Spinal cord (tissue), 10 donors: ENCODE data around the gene EOMES. TPM values are rescaled to one million over a fixed set of nuclear protein-coding genes. Genes with fewer than 3 reads are reported as not detected.
"Not testable (repeated sequence)": the region's sequence is repeated elsewhere in the genome, so short reads cannot be mapped to it uniquely, and the experiment has no call there.

Source experiments
- DNase-seq, 6 donors: peaks; one replicate each; pipeline versions ENCODE4 v3.0.0 to v3.0.0-alpha.2; 2013 to 2015; ENCODE audit warnings: low spot score in 6 of 6, low read depth in 4 of 6
- H3K27ac ChIP-seq: one replicate; pipeline ENCODE4 v1.5.1; 2013; ENCODE audit warnings: low read depth, low read length, control low read depth
- H3K27me3 ChIP-seq: one replicate; pipeline ENCODE4 v1.6.1; 2013; ENCODE audit warnings: low read length; ENCODE audit not compliant: control insufficient read depth, insufficient read depth
- H3K36me3 ChIP-seq: one replicate; pipeline ENCODE4 v1.6.1; 2013; ENCODE audit warnings: low read length; ENCODE audit not compliant: control insufficient read depth, insufficient read depth
- H3K4me1 ChIP-seq: one replicate; pipeline ENCODE4 v1.6.1; 2013; ENCODE audit warnings: low read length; ENCODE audit not compliant: control insufficient read depth, insufficient read depth
- H3K4me3 ChIP-seq: one replicate; pipeline ENCODE4 v1.5.1; 2013; ENCODE audit warnings: low read depth, low read length, control low read depth
- H3K9me3 ChIP-seq: one replicate; pipeline ENCODE4 v1.6.1; 2013; ENCODE audit warnings: low read length; ENCODE audit not compliant: control insufficient read depth, insufficient read depth
- WGBS: methylation state at CpG from one replicate; pipeline ENCODE4 v1.1.5; 2013; ENCODE audit warnings: missing lambda C conversion rate; ENCODE audit not compliant: insufficient coverage; 5-methylcytosine and 5-hydroxymethylcytosine counted together
- long read RNA-seq, 4 donors: transcript quantifications; one replicate each; lab custom pipeline, GENCODE V29; 2026
- polyA plus RNA-seq, 2 donors: library from polyadenylated mRNA; unstranded; fragments of 120-200 nt; gene quantifications; one replicate each; pipeline ENCODE4 v1.2.1, GENCODE V29; 2013; ENCODE audit not compliant: insufficient read length in 2 of 2
- total RNA-seq, 2 donors: library from RNA; depleted of rRNA in 1 of 2; stranded (reverse); fragments of 120-200 nt in 1 of 2; fragments of >200 nt in 1 of 2; gene quantifications; one replicate each; pipeline versions ENCODE4 v1.2.3 to v1.2.4, GENCODE V29; 2013 to 2014
- donor health status: healthy.

The EOMES gene
- total RNA-seq = 1 to 10 TPM in 1 of 2 donors, under 1 TPM in 1; 0.20 to 1.3 TPM
- under 1 TPM in 1 of 2 donors, not detected in 1; 0.13 TPM for polyA plus RNA-seq
- long read RNA-seq, donor 1 = 0 reads
- long read RNA-seq, donor 2 = 0 reads
- long read RNA-seq, donor 3 = 0 reads
- long read RNA-seq, donor 4 = 0 reads

DNA sequence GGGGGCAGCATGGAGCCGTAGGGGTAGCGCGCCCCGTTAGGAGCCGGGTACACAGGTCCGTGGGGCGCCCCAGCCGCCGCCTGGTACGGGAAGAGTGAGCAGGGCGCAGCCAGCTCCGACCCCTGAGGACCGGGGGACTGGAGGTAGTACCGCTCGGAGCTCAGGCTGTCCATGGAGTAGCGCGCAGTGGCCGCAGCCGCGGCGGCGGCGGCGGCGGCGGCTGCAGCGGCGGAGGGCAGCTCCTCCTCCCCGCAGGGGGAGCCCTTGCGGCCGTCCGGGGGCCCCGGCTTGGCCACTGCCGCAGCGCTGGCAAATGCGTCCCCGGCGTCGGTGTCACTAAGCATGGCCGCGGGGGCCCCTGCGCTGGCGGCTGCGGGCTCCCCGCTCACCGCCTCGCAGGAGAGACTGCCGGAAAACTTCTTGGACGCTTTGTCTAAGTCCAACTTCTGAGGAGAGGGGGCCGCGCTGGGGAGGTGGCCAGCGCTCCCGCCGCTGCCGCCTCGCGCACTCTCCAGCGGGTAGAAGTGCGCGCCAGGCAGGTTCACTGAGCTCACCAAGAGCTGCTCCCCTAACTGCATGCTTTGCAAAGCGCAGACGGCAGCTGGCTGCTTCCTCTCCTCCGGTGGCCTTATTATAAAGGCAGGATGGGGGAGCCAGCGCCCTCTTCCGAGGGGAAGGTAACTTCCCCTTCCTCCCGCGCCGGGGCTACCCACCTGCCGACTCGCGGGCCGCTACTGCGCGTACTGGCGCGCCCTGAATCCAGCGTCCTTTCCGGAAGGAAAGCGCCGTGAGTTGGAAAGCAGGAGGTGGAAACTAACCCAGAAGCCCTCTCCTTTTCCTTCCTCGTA is at the start of gene EOMES:
EOMES (minus strand) TSS at position 607 of the 848 bp plus-strand sequence; CDS start at position 578, 29 bp downstream.
- Histone ChIP-seq H3K4me1 (peaks cover 31% of the 10 kb centered on the region), H3K4me3 (no peak within 1 kb of the TSS), H3K27ac (no peak within 1 kb of the TSS), H3K36me3 (no peaks in the 10 kb centered on the region), H3K9me3 (no peaks in the 10 kb centered on the region), H3K27me3 (peaks cover 96% of the 10 kb centered on the region)
- DNase-seq = peak in 2 of 6 donors; percentile 63 to 77
- WGBS = under 1% methylated on average over 80 of the region's 81 CpGs

DNA sequence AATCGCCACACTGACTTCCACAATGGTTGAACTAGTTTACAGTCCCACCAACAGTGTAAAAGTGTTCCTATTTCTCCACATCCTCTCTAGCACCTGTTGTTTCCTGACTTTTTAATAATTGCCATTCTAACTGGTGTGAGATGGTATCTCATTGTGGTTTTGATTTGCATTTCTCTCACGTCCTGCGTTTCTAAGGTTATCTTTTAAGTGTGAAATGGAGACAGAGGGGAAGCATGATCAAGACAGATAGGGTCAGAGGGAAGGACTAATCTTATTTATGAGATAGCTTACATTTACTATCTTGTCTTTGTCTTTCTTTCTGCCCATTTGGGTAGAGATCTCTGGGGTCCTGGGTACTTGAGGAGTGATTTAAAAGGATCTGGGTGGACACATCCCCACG is 48.3 kb upstream of the EOMES start:
- WGBS = no CpG with 5 or more reads among the region's 4 CpGs
- not testable (repeated sequence) for H3K9me3 ChIP-seq, H3K27ac ChIP-seq, DNase-seq, H3K4me3 ChIP-seq, H3K36me3 ChIP-seq, H3K4me1 ChIP-seq, H3K27me3 ChIP-seq

DNA sequence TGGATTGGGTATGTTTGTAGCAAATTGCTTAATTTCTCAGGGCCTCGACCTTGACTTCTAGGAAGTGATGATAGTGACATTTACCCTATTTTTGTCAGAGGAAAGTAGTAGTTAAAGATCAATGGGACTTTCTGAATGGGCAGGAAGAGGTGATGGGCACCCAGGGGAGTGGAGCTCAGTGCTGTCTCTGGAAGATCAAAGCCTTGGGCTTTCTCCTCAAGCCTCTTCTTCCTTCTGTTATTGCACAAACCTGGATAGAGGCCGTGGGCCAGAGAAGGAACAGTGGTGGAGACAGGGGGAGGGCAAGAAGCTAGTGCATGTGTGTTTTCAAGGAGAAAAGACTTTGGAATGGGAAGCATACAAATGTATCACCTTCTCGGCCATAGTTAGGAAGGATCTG is 44.9 kb upstream of the EOMES start:
- DNase-seq = no peak
- Histone ChIP-seq H3K4me1 (no peaks in the 10 kb centered on the region), H3K4me3 (no peak overlapping the region), H3K27ac (no peak overlapping the region), H3K27me3 (no peaks in the 10 kb centered on the region), H3K9me3 (no peaks in the 10 kb centered on the region), H3K36me3 (no peaks in the 10 kb centered on the region)
- 70% methylated on average over 1 of the region's 3 CpGs for WGBS

DNA sequence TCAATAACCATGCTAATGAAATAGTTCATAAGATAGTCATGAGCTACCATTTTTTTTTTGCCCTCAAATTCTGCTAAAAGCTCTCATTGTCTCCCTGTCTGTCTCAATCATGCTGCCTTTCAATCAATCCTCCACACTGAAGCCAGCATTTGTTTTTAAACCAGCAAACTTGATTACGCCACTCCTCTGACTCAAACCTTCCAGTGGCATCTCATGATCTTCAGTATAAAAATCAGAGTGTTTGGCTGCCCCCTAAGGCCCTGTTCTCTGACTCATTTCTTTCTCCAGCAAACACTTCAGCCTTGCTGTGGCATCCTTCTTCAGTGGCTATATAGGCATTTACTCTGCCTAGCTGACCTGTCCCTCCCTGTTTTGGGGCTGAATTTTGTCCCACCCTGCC is 36.0 kb upstream of the EOMES start:
- H3K4me3 ChIP-seq = no peak overlapping the region
- no peaks in the 10 kb centered on the region for H3K4me1 ChIP-seq
- DNase-seq = no peak
- no peaks in the 10 kb centered on the region for H3K27me3 ChIP-seq
- no peaks in the 10 kb centered on the region for H3K9me3 ChIP-seq
- 100% methylated on average over 1 of the region's 1 CpG for WGBS
- H3K36me3 ChIP-seq = no peaks in the 10 kb centered on the region
- H3K27ac ChIP-seq = no peak overlapping the region

DNA sequence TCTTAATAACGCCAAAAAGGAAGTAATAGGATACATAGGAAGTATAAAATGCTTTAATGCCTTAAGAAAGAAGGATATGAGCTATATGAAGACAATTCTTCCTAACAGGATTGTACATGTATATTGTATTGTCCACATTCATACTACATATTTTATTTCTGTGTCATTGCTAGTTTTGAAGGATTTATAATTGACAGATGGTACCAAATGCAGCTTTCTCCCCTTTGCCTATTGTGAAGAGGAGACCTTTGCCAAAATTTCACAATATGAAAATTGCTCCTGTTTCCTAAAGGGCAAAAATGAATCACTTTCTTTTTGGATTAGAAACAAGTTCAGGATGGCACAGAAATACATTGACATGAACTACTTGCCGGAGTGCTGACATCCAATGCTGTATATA is 34.8 kb upstream of the EOMES start:
- no peak for DNase-seq
- no peak overlapping the region for H3K4me3 ChIP-seq
- no peaks in the 10 kb centered on the region for H3K4me1 ChIP-seq
- no peaks in the 10 kb centered on the region for H3K36me3 ChIP-seq
- no peaks in the 10 kb centered on the region for H3K9me3 ChIP-seq
- no CpG with 5 or more reads among the region's 2 CpGs for WGBS
- no peak overlapping the region for H3K27ac ChIP-seq
- no peaks in the 10 kb centered on the region for H3K27me3 ChIP-seq

DNA sequence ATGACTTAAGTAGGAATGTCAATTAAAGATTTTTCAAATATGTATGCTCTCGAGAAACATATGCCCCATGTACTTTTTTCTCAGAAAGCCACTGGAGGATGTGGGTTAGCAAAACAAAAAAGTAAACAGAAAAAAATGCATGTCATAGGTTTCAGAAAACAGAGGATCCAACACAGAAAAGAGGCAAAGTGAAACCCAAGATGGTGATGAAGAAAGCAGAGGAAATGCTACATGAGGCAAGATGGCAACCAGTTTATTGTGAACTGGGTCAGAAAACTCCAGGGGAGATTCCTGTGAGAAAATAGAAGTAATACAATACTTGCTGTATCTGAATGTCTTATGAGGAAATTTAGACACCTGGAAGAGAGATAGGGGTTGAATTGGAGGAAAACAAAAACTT is 30.8 kb upstream of the EOMES start:
- H3K4me1 ChIP-seq = no peaks in the 10 kb centered on the region
- H3K9me3 ChIP-seq = no peaks in the 10 kb centered on the region
- WGBS = 100% methylated on average over 1 of the region's 1 CpG
- H3K27ac ChIP-seq = no peak overlapping the region
- H3K27me3 ChIP-seq = no peaks in the 10 kb centered on the region
- H3K36me3 ChIP-seq = no peaks in the 10 kb centered on the region
- no peak for DNase-seq
- no peak overlapping the region for H3K4me3 ChIP-seq

DNA sequence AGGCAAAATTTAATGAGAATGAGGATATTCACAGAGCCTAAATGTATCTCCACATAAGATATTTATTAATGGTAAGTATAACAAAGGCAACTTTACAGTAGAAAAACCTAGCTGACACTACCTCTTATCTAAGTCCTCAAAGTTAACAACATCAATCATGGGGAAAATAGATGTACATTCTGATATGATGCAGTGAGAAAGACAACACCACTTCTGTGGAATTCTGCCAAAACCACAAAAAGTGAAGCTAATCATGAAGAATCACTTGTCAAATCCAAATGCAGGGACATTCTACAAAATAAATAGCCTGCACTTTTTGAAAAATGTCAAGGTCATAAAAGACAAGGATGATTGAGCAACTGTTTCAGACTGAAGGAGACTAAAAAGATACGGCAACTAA is 27.5 kb upstream of the EOMES start:
- WGBS = no CpG with 5 or more reads among the region's 1 CpG
- H3K4me1 ChIP-seq = no peaks in the 10 kb centered on the region

DNA sequence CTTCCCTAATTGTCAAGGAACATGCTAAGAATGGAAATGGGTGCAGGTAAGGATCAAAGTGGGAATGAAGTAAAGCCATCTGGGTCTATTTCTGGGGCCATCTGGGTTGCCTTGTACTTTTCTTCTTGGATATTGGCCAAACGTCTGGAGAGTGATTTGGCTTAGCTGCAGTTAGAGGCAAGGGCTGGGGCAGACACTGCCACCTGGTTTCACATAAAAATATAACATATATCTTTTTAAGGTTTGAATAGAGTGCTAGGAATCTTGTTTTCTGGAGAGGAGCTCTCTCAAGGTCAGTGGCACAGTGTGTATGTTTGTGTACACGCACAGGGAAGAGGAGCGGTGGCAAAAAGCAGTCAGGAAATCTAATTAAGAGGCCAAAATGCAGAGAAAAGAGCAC is 24.7 kb upstream of the EOMES start:
- DNase-seq = no peak
- no peaks in the 10 kb centered on the region for H3K4me1 ChIP-seq

More for the DNA sequence above, 27.5 kb upstream of the EOMES start:
- no peaks in the 10 kb centered on the region for H3K9me3 ChIP-seq
- H3K27ac ChIP-seq = no peak overlapping the region
- H3K4me3 ChIP-seq = no peak overlapping the region
- DNase-seq = no peak
- H3K27me3 ChIP-seq = no peaks in the 10 kb centered on the region
- H3K36me3 ChIP-seq = no peaks in the 10 kb centered on the region

DNA sequence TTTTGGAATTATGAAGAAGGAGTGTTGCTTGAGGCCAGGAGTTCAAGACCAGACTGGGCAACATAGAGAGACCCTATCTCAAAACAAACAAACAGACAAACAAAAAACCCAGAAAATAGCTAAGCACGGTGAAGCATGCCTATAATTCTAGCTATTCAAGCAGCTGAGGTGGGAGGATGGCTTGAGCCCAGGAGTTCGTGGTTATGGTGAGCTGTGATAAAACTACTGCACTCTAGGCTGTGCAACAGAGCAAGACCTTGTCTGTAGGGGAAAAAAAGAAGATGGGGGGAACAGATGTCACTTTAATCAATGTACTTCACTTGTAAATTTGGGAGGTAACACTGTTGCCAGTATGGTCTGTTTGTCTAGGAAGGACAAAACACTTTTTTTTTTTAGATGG is 18.7 kb upstream of the EOMES start:
- no peak overlapping the region for H3K27ac ChIP-seq
- H3K9me3 ChIP-seq = peaks cover 2% of the 10 kb centered on the region
- WGBS = 73% methylated on average over 2 of the region's 2 CpGs
- no peaks in the 10 kb centered on the region for H3K36me3 ChIP-seq
- H3K4me3 ChIP-seq = no peak overlapping the region
- H3K4me1 ChIP-seq = no peaks in the 10 kb centered on the region
- no peak for DNase-seq
- no peaks in the 10 kb centered on the region for H3K27me3 ChIP-seq

More for the DNA sequence above, 24.7 kb upstream of the EOMES start:
- Histone ChIP-seq H3K36me3 (no peaks in the 10 kb centered on the region), H3K27me3 (no peaks in the 10 kb centered on the region), H3K4me3 (no peak overlapping the region), H3K27ac (no peak overlapping the region), H3K9me3 (peaks cover 2% of the 10 kb centered on the region)
- no CpG with 5 or more reads among the region's 3 CpGs for WGBS

DNA sequence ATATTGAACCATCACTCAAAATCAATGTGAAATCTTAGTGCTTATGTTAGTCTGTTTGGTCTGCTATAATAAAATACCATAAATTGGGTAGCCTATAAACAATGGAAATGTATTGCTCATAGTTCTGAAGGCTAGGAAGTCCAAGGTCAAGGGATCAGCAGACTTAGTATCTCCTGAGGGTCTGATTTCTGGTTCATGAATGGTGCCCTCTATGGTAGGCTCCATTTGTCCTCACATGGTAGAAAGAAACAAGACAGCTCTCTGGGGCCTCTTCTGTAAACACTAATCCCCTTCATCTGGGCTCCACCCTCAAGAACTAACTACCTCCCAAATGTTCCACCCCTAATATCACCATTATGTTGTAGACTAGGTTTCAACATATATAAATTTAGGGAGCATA is 15.0 kb upstream of the EOMES start:
- Histone ChIP-seq H3K4me3 (no peak overlapping the region), H3K27ac (no peak overlapping the region), H3K27me3 (peaks cover 3% of the 10 kb centered on the region), H3K9me3 (no peaks in the 10 kb centered on the region), H3K4me1 (no peaks in the 10 kb centered on the region), H3K36me3 (no peaks in the 10 kb centered on the region)
- no peak for DNase-seq
